BJ (cell line): ENCODE measurements around the gene LTB4R. TPM values are rescaled to one million over a fixed set of nuclear protein-coding genes. Genes with fewer than 3 reads are reported as not detected.

ENCODE experiments used
- CTCF ChIA-PET: fragments of 350-600 bp; formaldehyde crosslinking; extraction: SDS; loops from one replicate; lab custom pipeline; 2021; ENCODE audit warnings: antibody characterized with exemption, inconsistent platforms; lab: Yijun Ruan, JAX
- POLR2A ChIA-PET: fragments of 300-600 bp; sonication (Branson Sonifier 250); formaldehyde crosslinking; extraction: SDS; loops from one replicate; lab custom pipeline; 2021; ENCODE audit warnings: antibody characterized with exemption; lab: Charles Lee
- DNase-seq: peaks from one replicate; pipeline ENCODE4 v3.0.0-alpha.2; 2011; ENCODE audit warnings: low read depth
- H3K27me3 ChIP-seq: 2 replicates; pipeline ENCODE4 v1.6.0; 2011; ENCODE audit warnings: low read length; ENCODE audit not compliant: control insufficient read depth, insufficient read depth
- H3K36me3 ChIP-seq: 2 replicates; pipeline ENCODE4 v1.5.1; 2011; ENCODE audit warnings: low read length; ENCODE audit not compliant: control insufficient read depth, insufficient read depth
- H3K4me3 ChIP-seq: 2 replicates; pipeline ENCODE4 v1.5.1; 2011; ENCODE audit warnings: low read depth, mild to moderate bottlenecking, control low read depth, low read length
- CTCF ChIP-seq: IDR thresholded peaks from 2 replicates; pipeline ENCODE4 v1.5.1; 2011; ENCODE audit warnings: low read depth, mild to moderate bottlenecking, control low read depth, inconsistent platforms, low read length, moderate library complexity; ENCODE audit not compliant: insufficient read depth
- polyA plus RNA-seq: library from polyadenylated mRNA; depleted of rRNA; stranded (reverse); fragments of >200 nt; gene quantifications from 2 replicates; pipeline ENCODE4 v1.2.3, GENCODE V29; 2011

LTB4R gene
- polyA plus RNA-seq, 1 experiment, result 2.6 TPM

GRCh38 chr14:24264298-24264697 lies 47.0 kb upstream of the LTB4R start:
- no peak overlapping the region for H3K4me3 ChIP-seq
- CTCF ChIA-PET, result interaction anchor here (1.0 to 3.9 kb wide), 5 partner anchors 12 to 33 kb away, joined by 3 to 15 read pairs (median 3); no protein-coding TSS in a partner anchor
- no peaks in the 10 kb centered on the region for H3K27me3 ChIP-seq
- no peak for TF ChIP-seq CTCF
- POLR2A ChIA-PET, result no interaction called here
- peaks cover 20% of the 10 kb centered on the region for H3K36me3 ChIP-seq
- DNase-seq, result no peak

- TF ChIP-seq CTCF, result no peak
- DNase-seq, result no peak
- H3K36me3 ChIP-seq, result peaks cover 20% of the 10 kb centered on the region
- ChIA-PET CTCF (interaction anchor here (0.9 kb wide), 1 partner anchor 9 kb away, joined by 3 read pairs; no protein-coding TSS in a partner anchor), POLR2A (no interaction called here)
- H3K27me3 ChIP-seq, result no peaks in the 10 kb centered on the region
- no peak overlapping the region for H3K4me3 ChIP-seq
Measured at GRCh38 chr14:24266344-24267244, 44.7 kb upstream of the LTB4R start.

- Histone ChIP-seq H3K36me3 (peaks cover 20% of the 10 kb centered on the region), H3K4me3 (no peak overlapping the region), H3K27me3 (no peaks in the 10 kb centered on the region)
- no peak for DNase-seq
- CTCF ChIA-PET, result no interaction called here
- no peak for TF ChIP-seq CTCF
- POLR2A ChIA-PET, result no interaction called here
Measured at GRCh38 chr14:24267516-24267915, 43.8 kb upstream of the LTB4R start.

DNA sequence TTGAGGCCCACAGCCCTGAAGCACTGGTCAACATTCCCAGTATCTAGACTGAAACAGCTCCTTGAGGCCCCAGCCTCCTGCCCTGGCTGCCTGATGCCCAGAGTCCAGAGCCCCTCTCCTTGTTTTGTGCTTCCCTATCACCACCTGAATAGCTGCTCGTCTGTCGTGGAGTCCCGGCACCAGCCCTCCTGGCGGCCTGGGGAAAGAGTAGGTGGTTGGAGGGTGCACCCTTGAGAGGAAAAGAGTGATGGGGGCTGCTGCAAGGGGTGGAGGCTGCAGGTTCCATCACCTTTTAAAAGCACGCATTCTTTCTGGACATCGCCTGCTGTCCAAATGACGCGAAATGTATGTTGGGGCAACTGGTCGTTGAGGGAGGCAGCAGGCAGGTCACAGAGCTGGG lies 43.1 kb upstream of the LTB4R start:
- CTCF ChIA-PET, result no interaction called here
- no peak overlapping the region for H3K4me3 ChIP-seq
- H3K27me3 ChIP-seq, result no peaks in the 10 kb centered on the region
- no peak for TF ChIP-seq CTCF
- DNase-seq, result no peak
- POLR2A ChIA-PET, result no interaction called here
- H3K36me3 ChIP-seq, result peaks cover 20% of the 10 kb centered on the region

DNA sequence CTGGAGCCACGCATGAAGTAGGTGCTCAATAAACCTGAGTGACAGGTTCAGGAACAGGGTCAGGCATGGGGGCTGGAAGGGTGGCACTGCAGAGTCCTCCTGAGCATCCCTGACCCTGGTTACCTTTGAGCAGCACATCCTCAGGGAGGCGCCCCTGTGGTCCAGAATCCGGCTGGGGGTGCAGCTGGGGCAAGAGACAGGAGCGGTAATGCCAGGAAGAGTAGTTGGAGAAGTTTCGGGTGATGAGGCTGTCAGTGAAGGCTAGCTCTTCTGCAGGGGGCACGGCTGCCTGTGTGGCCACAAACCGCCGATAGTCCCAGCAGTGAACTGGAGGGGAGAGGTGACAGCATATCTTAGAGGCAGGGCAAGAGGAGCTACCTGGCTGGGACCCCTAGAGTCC lies 41.9 kb upstream of the LTB4R start:
- no peak for DNase-seq
- CTCF ChIA-PET, result interaction anchor here (2.1 to 4.1 kb wide), 5 partner anchors 7 to 28 kb away, joined by 9 to 29 read pairs (median 16); partner anchors contain the start of genes TGM1 and TINF2
- no peak overlapping the region for H3K4me3 ChIP-seq
- POLR2A ChIA-PET, result no interaction called here
- no peak for TF ChIP-seq CTCF
- H3K36me3 ChIP-seq, result peaks cover 20% of the 10 kb centered on the region
- H3K27me3 ChIP-seq, result no peaks in the 10 kb centered on the region
